ENCODE measurements around the gene NPPB.

Gene NPPB

GRCh38 chr1:11841245-11842153, 17.2 kb downstream of the NPPB start:
- H4K20me1 ChIP-seq (ENCODE audit: control insufficient read depth, insufficient read depth, low read depth, low read length): no peaks in the 10 kb centered on the region
- peaks cover 70% of the 10 kb centered on the region for H3K4me1 ChIP-seq (ENCODE audit: control insufficient read depth, low read length)
- TF ChIP-seq CTCF (IDR thresholded peaks at IDR 0.05; ENCODE audit: low read depth, low read length, poor library complexity, severe bottlenecking): no peak
- no peak for TF ChIP-seq EZH2phosphoT487 (IDR thresholded peaks at IDR 0.05; ENCODE audit: borderline replicate concordance, low read length)
- H3K27me3 ChIP-seq (ENCODE audit: control insufficient read depth, low read length): no peaks in the 10 kb centered on the region
- H3F3A ChIP-seq (ENCODE audit: control insufficient read depth, insufficient read depth): peaks cover 15% of the 10 kb centered on the region
- H3K27ac ChIP-seq (ENCODE audit: low read depth, low read length): peak overlapping the region; percentile 88
- no peaks in the 10 kb centered on the region for H3K79me2 ChIP-seq (ENCODE audit: control insufficient read depth, low read length)
- H3K4me3 ChIP-seq (ENCODE audit: low read length): peak overlapping the region; percentile 70
- H3K9me3 ChIP-seq (ENCODE audit: control insufficient read depth, insufficient read depth, low read length): no peaks in the 10 kb centered on the region
- H3K36me3 ChIP-seq (ENCODE audit: control insufficient read depth, low read length): peaks cover 86% of the 10 kb centered on the region
- no peaks in the 10 kb centered on the region for H3K9me2 ChIP-seq (replicated peaks; ENCODE audit: control insufficient read depth, low read length)
- peak overlapping the region; percentile 91 for H3K4me2 ChIP-seq (ENCODE audit: low read length)

DNA sequence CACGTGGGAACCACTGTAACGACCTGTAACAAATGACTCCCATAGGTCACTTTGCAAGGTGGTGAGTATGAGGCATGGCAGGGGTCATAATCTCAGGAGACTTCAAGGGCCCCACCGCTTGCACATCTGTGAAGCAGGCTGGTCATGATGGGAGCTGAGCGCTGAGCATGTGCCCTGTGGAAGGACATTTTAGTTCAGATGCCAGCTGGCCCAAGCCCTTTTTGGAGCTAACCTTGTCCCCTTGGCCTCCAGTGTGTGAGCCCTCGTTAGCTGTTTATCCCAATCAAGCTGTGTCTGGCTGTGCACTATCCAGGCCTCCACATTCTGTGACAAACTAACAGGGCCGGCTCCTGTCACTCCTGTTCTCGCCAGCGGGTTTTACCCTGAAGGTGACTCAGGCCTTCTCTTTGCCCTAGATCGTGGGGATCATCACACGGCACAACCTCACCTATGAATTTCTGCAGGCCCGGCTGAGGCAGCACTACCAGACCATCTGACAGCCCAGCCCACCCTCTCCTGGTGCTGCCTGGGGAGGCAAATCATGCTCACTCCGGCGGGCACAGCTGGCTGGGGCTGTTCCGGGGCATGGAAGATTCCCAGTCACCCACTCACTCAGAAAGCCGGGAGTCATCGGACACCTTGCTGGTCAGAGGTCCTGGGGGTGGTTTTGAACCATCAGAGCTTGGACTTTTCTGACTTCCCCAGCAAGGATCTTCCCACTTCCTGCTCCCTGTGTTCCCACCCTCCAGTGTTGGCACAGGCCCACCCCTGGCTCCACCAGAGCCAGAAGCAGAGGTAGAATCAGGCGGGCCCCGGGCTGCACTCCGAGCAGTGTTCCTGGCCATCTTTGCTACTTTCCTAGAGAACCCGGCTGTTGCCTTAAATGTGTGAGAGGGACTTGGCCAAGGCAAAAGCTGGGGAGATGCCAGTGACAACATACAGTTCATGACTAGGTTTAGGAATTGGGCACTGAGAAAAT, 18.7 kb downstream of the NPPB start:
- TF ChIP-seq CTCF (IDR thresholded peaks at IDR 0.05; ENCODE audit: low read depth, low read length, poor library complexity, severe bottlenecking) (no peak), EZH2phosphoT487 (IDR thresholded peaks at IDR 0.05; ENCODE audit: borderline replicate concordance, low read length) (no peak)
- Histone ChIP-seq H3K27ac (ENCODE audit: low read depth, low read length) (peak overlapping the region; percentile 88; the same call in 1 of the 2 replicates), H3F3A (ENCODE audit: control insufficient read depth, insufficient read depth) (peaks cover 11% of the 10 kb centered on the region), H3K9me3 (ENCODE audit: control insufficient read depth, insufficient read depth, low read length) (no peaks in the 10 kb centered on the region), H4K20me1 (ENCODE audit: control insufficient read depth, insufficient read depth, low read depth, low read length) (no peaks in the 10 kb centered on the region), H3K4me1 (ENCODE audit: control insufficient read depth, low read length) (peaks cover 59% of the 10 kb centered on the region), H3K27me3 (ENCODE audit: control insufficient read depth, low read length) (no peaks in the 10 kb centered on the region), H3K9me2 (replicated peaks; ENCODE audit: control insufficient read depth, low read length) (no peaks in the 10 kb centered on the region), H3K4me3 (ENCODE audit: low read length) (no peak overlapping the region), H3K79me2 (ENCODE audit: control insufficient read depth, low read length) (no peaks in the 10 kb centered on the region), H3K36me3 (ENCODE audit: control insufficient read depth, low read length) (peaks cover 90% of the 10 kb centered on the region), H3K4me2 (ENCODE audit: low read length) (peak overlapping the region; percentile 91; the same call in 1 of the 2 replicates)

GRCh38 chr1:11838349-11839272, 20.1 kb downstream of the NPPB start:
- Histone ChIP-seq H3K9me3 (ENCODE audit: control insufficient read depth, insufficient read depth, low read length) (no peaks in the 10 kb centered on the region), H3K79me2 (ENCODE audit: control insufficient read depth, low read length) (no peaks in the 10 kb centered on the region), H3F3A (ENCODE audit: control insufficient read depth, insufficient read depth) (peaks cover 11% of the 10 kb centered on the region), H3K9me2 (replicated peaks; ENCODE audit: control insufficient read depth, low read length) (no peaks in the 10 kb centered on the region), H3K27ac (ENCODE audit: low read depth, low read length) (no peak overlapping the region), H3K4me3 (ENCODE audit: low read length) (no peak overlapping the region), H3K27me3 (ENCODE audit: control insufficient read depth, low read length) (no peaks in the 10 kb centered on the region), H3K4me2 (ENCODE audit: low read length) (no peak overlapping the region), H3K36me3 (ENCODE audit: control insufficient read depth, low read length) (peaks cover 90% of the 10 kb centered on the region), H3K4me1 (ENCODE audit: control insufficient read depth, low read length) (peaks cover 45% of the 10 kb centered on the region), H4K20me1 (ENCODE audit: control insufficient read depth, insufficient read depth, low read depth, low read length) (no peaks in the 10 kb centered on the region)
- TF ChIP-seq EZH2phosphoT487 (IDR thresholded peaks at IDR 0.05; ENCODE audit: borderline replicate concordance, low read length): no peak
- peak; percentile 97 for TF ChIP-seq CTCF (IDR thresholded peaks at IDR 0.05; ENCODE audit: low read depth, low read length, poor library complexity, severe bottlenecking)
